Upper lobe of right lung (tissue), 1 donor: Measurements from ENCODE around the gene SLC13A3. TPM values are rescaled to one million over a fixed set of nuclear protein-coding genes. Genes with fewer than 3 reads are reported as not detected.

Experiments
- ATAC-seq: fragments of 200-7000 bp; cut with Tn5 transposase; one replicate; pipeline ENCODE4 v1.9.1; 2020; ENCODE audit warnings: mild to moderate bottlenecking, moderate library complexity
- DNase-seq: peaks from one replicate; pipeline ENCODE4 v3.0.0-alpha.2; 2020
- H3K27ac ChIP-seq: fragments of 200-600 bp; one replicate; pipeline ENCODE4 v1.8.0; 2022
- H3K27me3 ChIP-seq: fragments of 200-600 bp; one replicate; pipeline ENCODE4 v1.8.0; 2022; ENCODE audit warnings: mild to moderate bottlenecking
- H3K36me3 ChIP-seq: fragments of 200-600 bp; one replicate; pipeline ENCODE4 v1.8.0; 2022
- H3K4me1 ChIP-seq: fragments of 200-600 bp; one replicate; pipeline ENCODE4 v1.8.0; 2022
- H3K4me3 ChIP-seq: fragments of 200-600 bp; one replicate; pipeline ENCODE4 v1.8.0; 2022; ENCODE audit warnings: mild to moderate bottlenecking
- H3K9me3 ChIP-seq: fragments of 200-600 bp; one replicate; pipeline ENCODE4 v1.8.0; 2022
- intact Hi-C: fragments of 100-400 bp; cut with DNase I; formaldehyde crosslinking; loops from one replicate; pipeline ENCODE4 v1.11.0; 2022
- total RNA-seq: library from RNA; stranded (reverse); fragmentation: NEBNext Ultra II Directional; extraction: Animal tissue kit (Norgen Biotek cat#: 25700); gene quantifications from one replicate; pipeline ENCODE4 v1.2.1, GENCODE V29; 2021
- TF ChIP-seq, protein P1 (sequence below): fragments of 200-600 bp; IDR thresholded peaks from one replicate; pipeline ENCODE4 v1.8.0; 2022; ENCODE audit warnings: antibody characterized with exemption
- donor health status: DM: no; HTN: yes; CAD: no; lungs with severe emphysema.

The SLC13A3 gene
- total RNA-seq, 1 donor from 2014 or later = 1.6 TPM

GRCh38 chr20:46582648-46583047 is 68.6 kb downstream of the SLC13A3 start:
- no peak for ATAC-seq
- Histone ChIP-seq H3K27ac (no peak overlapping the region), H3K36me3 (no peaks in the 10 kb centered on the region), H3K4me1 (no peaks in the 10 kb centered on the region), H3K27me3 (no peaks in the 10 kb centered on the region), H3K9me3 (no peaks in the 10 kb centered on the region), H3K4me3 (no peak overlapping the region)
- TF ChIP-seq, protein P1, sequence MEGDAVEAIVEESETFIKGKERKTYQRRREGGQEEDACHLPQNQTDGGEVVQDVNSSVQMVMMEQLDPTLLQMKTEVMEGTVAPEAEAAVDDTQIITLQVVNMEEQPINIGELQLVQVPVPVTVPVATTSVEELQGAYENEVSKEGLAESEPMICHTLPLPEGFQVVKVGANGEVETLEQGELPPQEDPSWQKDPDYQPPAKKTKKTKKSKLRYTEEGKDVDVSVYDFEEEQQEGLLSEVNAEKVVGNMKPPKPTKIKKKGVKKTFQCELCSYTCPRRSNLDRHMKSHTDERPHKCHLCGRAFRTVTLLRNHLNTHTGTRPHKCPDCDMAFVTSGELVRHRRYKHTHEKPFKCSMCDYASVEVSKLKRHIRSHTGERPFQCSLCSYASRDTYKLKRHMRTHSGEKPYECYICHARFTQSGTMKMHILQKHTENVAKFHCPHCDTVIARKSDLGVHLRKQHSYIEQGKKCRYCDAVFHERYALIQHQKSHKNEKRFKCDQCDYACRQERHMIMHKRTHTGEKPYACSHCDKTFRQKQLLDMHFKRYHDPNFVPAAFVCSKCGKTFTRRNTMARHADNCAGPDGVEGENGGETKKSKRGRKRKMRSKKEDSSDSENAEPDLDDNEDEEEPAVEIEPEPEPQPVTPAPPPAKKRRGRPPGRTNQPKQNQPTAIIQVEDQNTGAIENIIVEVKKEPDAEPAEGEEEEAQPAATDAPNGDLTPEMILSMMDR = no peak
- intact Hi-C loops = no loop called here
- DNase-seq = no peak

DNA sequence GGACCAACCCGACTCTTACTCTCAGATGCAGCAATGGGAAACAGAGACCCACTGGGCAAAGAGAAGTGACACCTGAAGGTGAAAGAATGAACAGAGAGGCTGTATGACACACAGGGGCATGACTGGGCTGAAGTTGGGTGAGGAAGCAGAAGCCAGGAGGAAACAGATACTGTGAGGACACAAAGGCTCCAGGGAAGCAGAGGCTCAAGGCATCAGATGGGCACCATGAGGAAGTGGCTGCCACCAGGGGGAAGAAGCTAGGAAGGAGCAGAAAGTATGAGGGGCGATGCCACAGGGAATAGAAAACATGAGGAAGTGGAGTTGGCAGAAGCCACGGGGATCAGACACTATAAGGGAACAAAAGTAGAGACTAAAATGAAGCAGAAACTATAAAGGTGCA is 69.9 kb downstream of the SLC13A3 start:
- TF ChIP-seq, protein P1 = no peak
- ATAC-seq = no peak
- H3K4me1 ChIP-seq = no peaks in the 10 kb centered on the region
- DNase-seq = no peak
- H3K27ac ChIP-seq = no peak overlapping the region
- H3K4me3 ChIP-seq = no peak overlapping the region
- H3K27me3 ChIP-seq = no peaks in the 10 kb centered on the region
- intact Hi-C loops = no loop called here
- H3K9me3 ChIP-seq = no peaks in the 10 kb centered on the region
- no peaks in the 10 kb centered on the region for H3K36me3 ChIP-seq

DNA sequence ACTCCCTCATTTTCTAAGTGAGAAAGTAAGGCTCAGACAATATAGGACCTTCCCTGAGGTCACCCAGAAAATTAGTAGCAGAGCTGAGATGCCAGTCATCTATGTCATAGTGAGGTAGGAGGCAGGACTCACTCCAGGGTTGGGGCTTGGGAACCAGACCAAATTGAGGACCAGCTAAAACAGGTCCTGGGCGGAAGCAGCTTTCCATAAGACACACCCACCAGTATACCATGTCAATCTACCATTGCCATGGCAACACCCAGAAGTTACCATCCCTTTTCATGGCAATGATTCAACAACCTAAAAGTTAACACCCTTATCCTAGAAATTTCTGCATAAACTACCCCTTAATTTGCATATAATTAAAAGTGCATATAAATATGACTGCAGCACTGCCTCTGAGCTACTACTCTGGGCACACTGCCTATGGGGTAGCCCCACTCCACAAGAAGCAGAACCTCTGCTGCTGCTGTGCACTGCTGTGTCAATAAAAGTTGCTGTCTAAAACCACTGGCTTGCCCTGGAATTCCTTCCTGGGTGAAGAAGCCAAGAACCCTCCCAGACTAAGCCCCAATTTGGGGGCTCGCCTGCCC is 70.5 kb downstream of the SLC13A3 start:
- intact Hi-C loops = no loop called here
- H3K9me3 ChIP-seq = no peaks in the 10 kb centered on the region
- no peaks in the 10 kb centered on the region for H3K27me3 ChIP-seq
- no peaks in the 10 kb centered on the region for H3K4me1 ChIP-seq
- H3K4me3 ChIP-seq = no peak overlapping the region
- no peak overlapping the region for H3K27ac ChIP-seq
- TF ChIP-seq, protein P1 = no peak
- H3K36me3 ChIP-seq = no peaks in the 10 kb centered on the region
- DNase-seq = no peak
- no peak for ATAC-seq

DNA sequence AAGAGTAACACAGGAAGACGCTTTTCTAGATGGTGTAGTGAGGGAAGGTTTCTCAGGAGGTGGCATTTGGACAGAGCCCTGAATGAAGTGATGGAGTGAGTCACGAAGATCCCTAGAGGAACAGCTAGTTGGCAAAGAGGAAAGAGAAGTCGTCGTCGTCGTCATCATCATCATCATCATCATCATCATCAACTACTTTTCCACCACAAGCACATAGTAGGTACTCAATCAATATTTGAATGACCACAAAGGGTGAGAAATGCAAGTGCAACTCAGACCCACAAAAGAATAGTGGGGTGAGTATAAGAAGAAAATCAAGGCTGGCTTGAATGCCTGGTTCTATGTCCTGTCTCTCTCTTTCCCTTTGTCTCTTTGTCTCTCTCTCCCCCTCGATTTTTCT is 72.5 kb downstream of the SLC13A3 start:
- H3K27ac ChIP-seq = no peak overlapping the region
- no peak overlapping the region for H3K4me3 ChIP-seq
- TF ChIP-seq, protein P1 = no peak

GRCh38 chr20:46576774-46577395 is 74.4 kb downstream of the SLC13A3 start:
- TF ChIP-seq, protein P1 = no peak
- H3K27ac ChIP-seq = no peak overlapping the region
- intact Hi-C loops = no loop called here
- no peaks in the 10 kb centered on the region for H3K4me1 ChIP-seq
- no peaks in the 10 kb centered on the region for H3K9me3 ChIP-seq
- no peaks in the 10 kb centered on the region for H3K36me3 ChIP-seq
- no peak for DNase-seq
- H3K4me3 ChIP-seq = no peak overlapping the region
- no peak for ATAC-seq
- no peaks in the 10 kb centered on the region for H3K27me3 ChIP-seq

More for the DNA sequence above, 72.5 kb downstream of the SLC13A3 start:
- H3K4me1 ChIP-seq = no peaks in the 10 kb centered on the region
- no peaks in the 10 kb centered on the region for H3K9me3 ChIP-seq
- H3K27me3 ChIP-seq = no peaks in the 10 kb centered on the region
- H3K36me3 ChIP-seq = no peaks in the 10 kb centered on the region
- intact Hi-C loops = no loop called here
- ATAC-seq = no peak
- no peak for DNase-seq
